ENCODE results near the gene CXorf38. TPM values are rescaled to one million over a fixed set of nuclear protein-coding genes. Genes with fewer than 3 reads are reported as not detected.
"Not testable (repeated sequence)": the region's sequence is repeated elsewhere in the genome, so short reads cannot be mapped to it uniquely, and the experiment has no call there.

Gene CXorf38
- total RNA-seq, 1 experiment from 2014 or later: 10.5 TPM

DNA sequence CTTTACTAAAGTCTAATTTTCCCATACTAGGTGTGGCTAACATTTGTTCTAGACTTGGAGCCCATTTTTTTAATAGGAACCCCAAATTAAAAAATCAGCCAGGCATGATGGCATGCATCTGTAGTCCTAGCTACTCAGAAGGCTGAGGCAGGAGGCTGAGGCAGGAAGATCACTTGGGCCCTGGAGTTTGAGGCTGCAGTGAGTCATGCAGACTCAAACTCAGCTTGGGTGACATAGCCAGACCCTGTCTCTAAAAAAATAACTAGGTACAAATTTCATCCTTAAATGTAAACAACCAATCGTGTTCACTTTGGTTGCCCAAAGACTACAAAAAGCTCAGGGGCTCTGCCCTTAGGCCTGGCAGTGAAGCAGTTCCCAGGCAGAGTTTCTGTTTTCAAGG lies 59.7 kb downstream of the CXorf38 start:
- H3K9ac ChIP-seq (ENCODE audit: extremely low read depth, insufficient read length, low read length); H3K18ac ChIP-seq (ENCODE audit: insufficient read length, low read depth, low read length); H3K4ac ChIP-seq (ENCODE audit: low read depth, low read length); H3K27ac Mint-ChIP-seq; H4K20me1 ChIP-seq (ENCODE audit: control insufficient read depth, insufficient read depth, insufficient read length); H3K14ac ChIP-seq (ENCODE audit: insufficient read depth, low read length); H3T11ph ChIP-seq (ENCODE audit: low read length); H3K23me2 ChIP-seq (ENCODE audit: insufficient read length, low read depth, low read length, poor library complexity, severe bottlenecking); H2BK12ac ChIP-seq (ENCODE audit: insufficient read length, low read depth, low read length); H2BK5ac ChIP-seq (ENCODE audit: insufficient read length, low read length); H3K4me1 Mint-ChIP-seq; H4K8ac ChIP-seq (replicated peaks; ENCODE audit: insufficient read length, low read depth, low read length); H3K27me3 Mint-ChIP-seq (ENCODE audit: low read depth); H3K27me3 ChIP-seq (ENCODE audit: insufficient read depth, low read length); H2AK5ac ChIP-seq (ENCODE audit: insufficient read length, low read length); H3K9me3 ChIP-seq (ENCODE audit: control insufficient read depth, low read depth, low read length); H3K23ac ChIP-seq (ENCODE audit: insufficient read length, low read depth, low read length); H4K5ac ChIP-seq (ENCODE audit: insufficient read length, low read depth, low read length); H3K79me1 ChIP-seq (ENCODE audit: insufficient read depth, low read depth, low read length, poor library complexity, severe bottlenecking); H2BK20ac ChIP-seq (ENCODE audit: low read depth, low read length, poor library complexity, severe bottlenecking); DNase-seq; H3K4me3 Mint-ChIP-seq; H2BK120ac ChIP-seq (ENCODE audit: low read depth, low read length, poor library complexity, severe bottlenecking); H3K4me2 ChIP-seq (ENCODE audit: insufficient read depth, insufficient read length, low read length); H3K4me1 ChIP-seq (ENCODE audit: insufficient read depth, low read length); H2AFZ ChIP-seq (ENCODE audit: low read length); H2BK15ac ChIP-seq (ENCODE audit: low read depth, low read length); H3K27ac ChIP-seq (ENCODE audit: insufficient read length, low read depth, low read length); H3K79me2 ChIP-seq (ENCODE audit: insufficient read depth, low read length); H3K56ac ChIP-seq (ENCODE audit: insufficient read length, low read depth, low read length); H4K91ac ChIP-seq (ENCODE audit: insufficient read length, low read depth, low read length): not testable (repeated sequence)
- WGBS (ENCODE audit: extremely low coverage, insufficient read length, low lambda C conversion rate): no CpG with 5 or more reads among the region's 1 CpG
- Mint-ChIP-seq H3K36me3 (ENCODE audit: insufficient read depth in 1 of 3, low read depth in 3 of 3) (peaks cover 8 to 32% (median 21%) of the 10 kb centered on the region in 3 experiments; a peak in 6 of 7 replicates), H3K9me3 (peaks cover 56% of the 10 kb centered on the region in 2 experiments)
